SU-DHL-6 (cell line): ENCODE data around the gene DOCK8.
"Not testable (repeated sequence)": the region's sequence is repeated elsewhere in the genome, so short reads cannot be mapped to it uniquely, and the experiment has no call there.

Source experiments
- H2AFZ ChIP-seq: fragments of 200-600 bp; sonication (generic); 2 replicates; pipeline ENCODE4 v1.6.1; 2014; ENCODE audit warnings: low read depth, mild to moderate bottlenecking, moderate library complexity, mixed read lengths, antibody characterized with exemption, low read length; ENCODE audit not compliant: severe bottlenecking
- H3F3A ChIP-seq: fragments of 200-600 bp; shearing (Covaris generic); 2 replicates; pipeline ENCODE4 v1.6.0; 2016; ENCODE audit warnings: antibody characterized with exemption, mild to moderate bottlenecking; ENCODE audit not compliant: insufficient read depth
- H3K27ac ChIP-seq: fragments of 200-600 bp; sonication (generic); 2 replicates; pipeline ENCODE4 v1.5.1; 2016; ENCODE audit warnings: low read depth, mild to moderate bottlenecking, low read length, moderate library complexity, mixed read lengths
- H3K27me3 ChIP-seq: fragments of 200-600 bp; sonication (generic), shearing (Covaris generic); 2 replicates; pipeline ENCODE4 v1.6.0; 2014; ENCODE audit warnings: mild to moderate bottlenecking, low read length
- H3K36me3 ChIP-seq: fragments of 200-600 bp; sonication (generic); 2 replicates; pipeline ENCODE4 v1.6.1; 2014; ENCODE audit warnings: mild to moderate bottlenecking, low read length, mixed read lengths
- H3K4me2 ChIP-seq: fragments of 300-600, 200-600 bp; shearing (Covaris generic), sonication (generic); 2 replicates; pipeline ENCODE4 v1.6.0; 2014; ENCODE audit warnings: low read length, low read depth, mild to moderate bottlenecking; ENCODE audit not compliant: poor library complexity, severe bottlenecking
- H3K4me3 ChIP-seq: fragments of 200-600 bp; sonication (generic); 2 replicates; pipeline ENCODE4 v1.5.1; 2014; ENCODE audit warnings: antibody characterized with exemption, low read length, mild to moderate bottlenecking, mixed read lengths; ENCODE audit not compliant: insufficient read depth, poor library complexity, severe bottlenecking
- H3K79me2 ChIP-seq: fragments of 200-600 bp; sonication (generic); 2 replicates; pipeline ENCODE4 v1.6.1; 2014; ENCODE audit warnings: mild to moderate bottlenecking, low read length, moderate library complexity; ENCODE audit not compliant: insufficient read depth
- H3K9ac ChIP-seq: fragments of 200-600 bp; sonication (generic); 2 replicates; pipeline ENCODE4 v1.7.0; 2014; ENCODE audit warnings: mild to moderate bottlenecking, low read length
- H3K9me2 ChIP-seq: fragments of 200-600 bp; sonication (generic); replicated peaks from 2 replicates; pipeline ENCODE4 v1.6.1; 2014; ENCODE audit warnings: low read length; ENCODE audit not compliant: insufficient read depth
- H3K9me3 ChIP-seq: fragments of 200-600 bp; sonication (generic); 2 replicates; pipeline ENCODE4 v1.6.1; 2014; ENCODE audit warnings: low read length, mixed read lengths; ENCODE audit not compliant: insufficient read depth
- H4K20me1 ChIP-seq: fragments of 200-600 bp; sonication (generic); 2 replicates; pipeline ENCODE4 v1.6.1; 2014; ENCODE audit warnings: low read depth, mild to moderate bottlenecking, antibody characterized with exemption, low read length, moderate library complexity, mixed read lengths
- CTCF ChIP-seq: fragments of 200-600 bp; sonication (generic); IDR thresholded peaks from one replicate; pipeline ENCODE4 v1.5.1; 2017; ENCODE audit warnings: antibody characterized with exemption, mild to moderate bottlenecking, low read length, moderate library complexity; ENCODE audit not compliant: insufficient read depth, poor library complexity, severe bottlenecking
- EZH2phosphoT487 ChIP-seq: fragments of 200-600 bp; sonication (generic), shearing (Covaris generic); conservative IDR thresholded peaks from 2 replicates; pipeline ENCODE4 v1.6.1; 2018; ENCODE audit warnings: mild to moderate bottlenecking, antibody characterized with exemption, low read length, moderate library complexity, mixed read lengths

Gene DOCK8

GRCh38 chr9:211557-211956 lies 3.1 kb upstream of the DOCK8 start:
- H3K36me3 ChIP-seq = no peaks in the 10 kb centered on the region
- H3K27ac ChIP-seq = no peak overlapping the region
- no peak overlapping the region for H3K4me2 ChIP-seq
- H3F3A ChIP-seq = peaks cover 17% of the 10 kb centered on the region; the same call in 1 of the 2 replicates
- no peak overlapping the region for H2AFZ ChIP-seq
- TF ChIP-seq EZH2phosphoT487 (no peak), CTCF (no peak)
- no peaks in the 10 kb centered on the region for H3K27me3 ChIP-seq
- H3K79me2 ChIP-seq = no peaks in the 10 kb centered on the region
- no peaks in the 10 kb centered on the region for H3K9me2 ChIP-seq
- H4K20me1 ChIP-seq = no peaks in the 10 kb centered on the region
- no peak overlapping the region for H3K4me3 ChIP-seq
- H3K9me3 ChIP-seq = no peaks in the 10 kb centered on the region
- H3K9ac ChIP-seq = no peak overlapping the region

- Histone ChIP-seq H3K27ac (no peak overlapping the region), H3K9ac (no peak overlapping the region), H3K27me3 (no peaks in the 10 kb centered on the region), H4K20me1 (no peaks in the 10 kb centered on the region), H3K9me2 (no peaks in the 10 kb centered on the region), H3K79me2 (no peaks in the 10 kb centered on the region), H3K36me3 (no peaks in the 10 kb centered on the region), H2AFZ (no peak overlapping the region), H3K9me3 (no peaks in the 10 kb centered on the region), H3K4me2 (no peak overlapping the region), H3K4me3 (no peak overlapping the region), H3F3A (peaks cover 17% of the 10 kb centered on the region; the same call in 1 of the 2 replicates)
- TF ChIP-seq EZH2phosphoT487 = no peak
- TF ChIP-seq CTCF = no peak
Observed at GRCh38 chr9:212297-212696, 2.4 kb upstream of the DOCK8 start.

GRCh38 chr9:213901-214300 lies 764 bp upstream of the DOCK8 start:
- not testable (repeated sequence) for H3K27ac ChIP-seq, H4K20me1 ChIP-seq, H3K9me2 ChIP-seq, H3K27me3 ChIP-seq, H3K79me2 ChIP-seq, H3K36me3 ChIP-seq, H3K9me3 ChIP-seq
- peak overlapping the region; percentile 70 for H3K4me3 ChIP-seq
- peak overlapping the region; percentile 93 for H3K4me2 ChIP-seq
- H3K9ac ChIP-seq = peak overlapping the region; percentile 73
- peak overlapping the region; percentile 97 for H2AFZ ChIP-seq
- H3F3A ChIP-seq = peaks cover 17% of the 10 kb centered on the region; the same call in 1 of the 2 replicates

GRCh38 chr9:214351-214647 lies 366 bp upstream of the DOCK8 start:
- TF ChIP-seq CTCF = no peak
- TF ChIP-seq EZH2phosphoT487 = no peak
- Histone ChIP-seq H3F3A (peaks cover 17% of the 10 kb centered on the region; the same call in 1 of the 2 replicates), H3K9ac (peak overlapping the region; percentile 73), H3K4me3 (peak overlapping the region; percentile 70), H3K4me2 (peak overlapping the region; percentile 93), H3K79me2 (no peaks in the 10 kb centered on the region), H3K9me2 (no peaks in the 10 kb centered on the region), H3K27ac (peak overlapping the region; percentile 62), H3K36me3 (no peaks in the 10 kb centered on the region), H3K27me3 (no peaks in the 10 kb centered on the region), H4K20me1 (no peaks in the 10 kb centered on the region), H2AFZ (peak overlapping the region; percentile 97), H3K9me3 (no peaks in the 10 kb centered on the region)
